ENCODE measurements around the gene SNRNP48. TPM values are rescaled to one million over a fixed set of nuclear protein-coding genes. Genes with fewer than 3 reads are reported as not detected.
A peak's percentile ranks its signal among the peaks of the same experiment; 100 is the strongest.

SNRNP48 gene
- total and polyA plus RNA-seq, 5 donors from 2014 or later: 6.8 to 10.9 (median 10.5) TPM

- no peak overlapping the region for H3K4me3 Mint-ChIP-seq
- H3K9me3 Mint-ChIP-seq: peaks cover 0 to 1% (median 0%) of the 10 kb centered on the region in 7 donors
- no peaks in the 10 kb centered on the region for H3K9me3 ChIP-seq (ENCODE audit: control insufficient read depth in 2 of 2, low read length in 2 of 2)
- no peak overlapping the region for H3K27ac Mint-ChIP-seq
- H3K27ac ChIP-seq (ENCODE audit: insufficient read depth, low read length, poor library complexity, severe bottlenecking): no peak overlapping the region
- no peaks in the 10 kb centered on the region for H3K4me1 Mint-ChIP-seq
- DNase-seq: no peak
- H3K27me3 Mint-ChIP-seq: peaks cover 9% of the 10 kb centered on the region
- peaks cover 4% of the 10 kb centered on the region for H3K27me3 ChIP-seq (ENCODE audit: control insufficient read depth, insufficient read depth, low read length)
- no peaks in the 10 kb centered on the region for H3K36me3 ChIP-seq (ENCODE audit: control insufficient read depth, insufficient read depth, low read length)
- ATAC-seq (ENCODE audit: low read depth in 2 of 2): no peak
- H3K36me3 Mint-ChIP-seq: no peaks in the 10 kb centered on the region
- no peak overlapping the region for H3K4me3 ChIP-seq (ENCODE audit: low read depth, low read length)
- no peaks in the 10 kb centered on the region for H3K4me1 ChIP-seq (ENCODE audit: control insufficient read depth, insufficient read depth, low read length, poor library complexity, severe bottlenecking)
Measured at GRCh38 chr6:7640016-7640415, 50.0 kb downstream of the SNRNP48 start.

DNA sequence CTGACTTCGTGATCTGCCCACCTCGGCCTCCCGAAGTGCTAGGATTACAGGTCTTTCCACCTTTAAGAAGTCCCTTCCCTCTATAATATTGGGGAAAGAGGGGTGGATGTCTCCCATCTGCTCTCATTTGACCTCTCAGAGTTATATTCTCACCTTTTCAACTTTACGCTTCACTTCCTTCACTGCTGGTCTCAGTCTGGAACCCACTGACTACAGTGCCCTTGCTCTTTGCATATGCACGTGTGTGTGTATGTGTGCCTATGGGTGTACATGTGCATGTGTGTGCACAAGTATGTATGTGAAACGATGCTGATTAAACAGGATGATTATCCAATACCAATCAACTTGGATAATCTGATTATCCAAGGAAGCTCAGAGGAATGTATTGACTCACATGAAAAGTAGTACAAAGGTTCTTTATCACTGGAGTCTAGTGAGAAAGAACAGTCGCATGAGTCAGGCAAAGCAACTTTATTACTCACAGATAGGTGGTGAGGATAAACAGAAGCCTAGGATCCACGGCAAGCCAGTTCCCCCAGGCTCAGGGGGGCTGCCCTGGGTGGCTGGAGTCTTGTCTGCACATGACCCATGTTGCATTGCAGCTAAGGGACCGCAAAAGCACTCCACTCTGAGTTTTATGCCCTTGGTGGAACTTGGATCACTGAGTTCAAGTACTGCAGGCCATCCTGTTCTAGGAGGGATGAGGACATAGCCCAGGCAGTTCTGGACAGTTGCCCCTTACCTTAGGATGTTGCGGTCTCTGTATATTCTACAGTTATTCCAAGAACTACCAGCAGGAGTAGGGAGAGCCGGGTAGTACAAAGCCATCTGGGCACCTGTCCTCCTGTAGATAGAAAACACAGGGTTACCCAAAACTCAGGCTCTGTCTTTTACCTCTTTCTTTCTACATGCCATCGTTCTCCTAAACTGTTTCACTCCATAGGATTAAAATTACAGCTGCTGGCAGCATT, 50.9 kb downstream of the SNRNP48 start:
- Mint-ChIP-seq H3K27ac (no peak overlapping the region), H3K27me3 (peaks cover 9% of the 10 kb centered on the region), H3K4me3 (no peak overlapping the region), H3K9me3 (peaks cover 0 to 2% (median 0%) of the 10 kb centered on the region in 7 donors), H3K4me1 (no peaks in the 10 kb centered on the region), H3K36me3 (no peaks in the 10 kb centered on the region)
- ATAC-seq (ENCODE audit: low read depth in 2 of 2): no peak
- Histone ChIP-seq H3K4me1 (ENCODE audit: control insufficient read depth, insufficient read depth, low read length, poor library complexity, severe bottlenecking) (no peaks in the 10 kb centered on the region), H3K9me3 (ENCODE audit: control insufficient read depth in 2 of 2, low read length in 2 of 2) (no peaks in the 10 kb centered on the region), H3K36me3 (ENCODE audit: control insufficient read depth, insufficient read depth, low read length) (no peaks in the 10 kb centered on the region), H3K27me3 (ENCODE audit: control insufficient read depth, insufficient read depth, low read length) (peaks cover 4% of the 10 kb centered on the region), H3K4me3 (ENCODE audit: low read depth, low read length) (no peak overlapping the region), H3K27ac (ENCODE audit: insufficient read depth, low read length, poor library complexity, severe bottlenecking) (no peak overlapping the region)
- no peak for DNase-seq

- Mint-ChIP-seq H3K9me3 (peaks cover 0 to 2% (median 0%) of the 10 kb centered on the region in 7 donors), H3K27me3 (peaks cover 9% of the 10 kb centered on the region), H3K27ac (no peak overlapping the region), H3K4me1 (peaks cover 0 to 6% (median 2%) of the 10 kb centered on the region in 4 donors), H3K36me3 (no peaks in the 10 kb centered on the region), H3K4me3 (no peak overlapping the region)
- Histone ChIP-seq H3K4me3 (ENCODE audit: low read depth, low read length) (no peak overlapping the region), H3K9me3 (ENCODE audit: control insufficient read depth in 2 of 2, low read length in 2 of 2) (no peaks in the 10 kb centered on the region), H3K27me3 (ENCODE audit: control insufficient read depth, insufficient read depth, low read length) (peaks cover 5% of the 10 kb centered on the region), H3K4me1 (ENCODE audit: control insufficient read depth, insufficient read depth, low read length, poor library complexity, severe bottlenecking) (no peaks in the 10 kb centered on the region), H3K36me3 (ENCODE audit: control insufficient read depth, insufficient read depth, low read length) (no peaks in the 10 kb centered on the region), H3K27ac (ENCODE audit: insufficient read depth, low read length, poor library complexity, severe bottlenecking) (no peak overlapping the region)
- DNase-seq (no peak), ATAC-seq (ENCODE audit: low read depth in 2 of 2) (no peak)
Measured at GRCh38 chr6:7642791-7643190, 52.8 kb downstream of the SNRNP48 start.

GRCh38 chr6:7644417-7644816, 54.4 kb downstream of the SNRNP48 start:
- ATAC-seq (ENCODE audit: low read depth in 2 of 2) (no peak), DNase-seq (no peak)
- Mint-ChIP-seq H3K27ac (peak overlapping the region in 1 of 3 donors; percentile 68), H3K4me1 (peaks cover 0 to 11% (median 4%) of the 10 kb centered on the region in 4 donors), H3K27me3 (peaks cover 5% of the 10 kb centered on the region), H3K36me3 (no peaks in the 10 kb centered on the region), H3K4me3 (no peak overlapping the region), H3K9me3 (peaks cover 0 to 2% (median 0%) of the 10 kb centered on the region in 7 donors)
- Histone ChIP-seq H3K4me3 (ENCODE audit: low read depth, low read length) (no peak overlapping the region), H3K27me3 (ENCODE audit: control insufficient read depth, insufficient read depth, low read length) (peaks cover 5% of the 10 kb centered on the region), H3K36me3 (ENCODE audit: control insufficient read depth, insufficient read depth, low read length) (no peaks in the 10 kb centered on the region), H3K4me1 (ENCODE audit: control insufficient read depth, insufficient read depth, low read length, poor library complexity, severe bottlenecking) (no peaks in the 10 kb centered on the region), H3K9me3 (ENCODE audit: control insufficient read depth in 2 of 2, low read length in 2 of 2) (no peaks in the 10 kb centered on the region), H3K27ac (ENCODE audit: insufficient read depth, low read length, poor library complexity, severe bottlenecking) (no peak overlapping the region)

- no peak overlapping the region for H3K27ac Mint-ChIP-seq
Measured at GRCh38 chr6:7646394-7646793, 56.4 kb downstream of the SNRNP48 start.

DNA sequence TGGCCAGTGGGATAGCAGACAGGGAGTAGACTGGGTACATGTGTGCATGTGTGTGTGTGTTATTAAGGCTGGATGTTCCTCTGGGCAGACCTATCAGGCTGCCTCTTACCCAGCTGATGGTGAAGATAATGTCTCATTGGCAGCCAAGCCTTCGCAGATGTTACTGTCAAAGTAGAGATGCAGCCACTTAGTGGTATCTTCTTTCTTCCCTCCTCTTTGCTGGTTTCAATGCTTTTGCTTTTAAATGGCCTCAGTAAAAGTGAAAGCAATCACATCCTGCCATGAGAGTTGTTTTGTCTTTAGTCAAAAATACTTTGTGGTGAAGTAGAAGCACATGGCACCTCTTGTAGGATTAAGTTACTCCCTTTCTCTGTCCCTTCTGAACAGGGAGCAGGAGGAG, 57.5 kb downstream of the SNRNP48 start:
- ATAC-seq (ENCODE audit: low read depth in 2 of 2): no peak
- Mint-ChIP-seq H3K27ac (no peak overlapping the region), H3K36me3 (no peaks in the 10 kb centered on the region), H3K4me1 (peaks cover 0 to 11% (median 4%) of the 10 kb centered on the region in 4 donors), H3K27me3 (peaks cover 5% of the 10 kb centered on the region), H3K4me3 (no peak overlapping the region), H3K9me3 (peaks cover 0 to 1% (median 0%) of the 10 kb centered on the region in 7 donors)
- Histone ChIP-seq H3K4me3 (ENCODE audit: low read depth, low read length) (no peak overlapping the region), H3K36me3 (ENCODE audit: control insufficient read depth, insufficient read depth, low read length) (no peaks in the 10 kb centered on the region), H3K27ac (ENCODE audit: insufficient read depth, low read length, poor library complexity, severe bottlenecking) (no peak overlapping the region), H3K27me3 (ENCODE audit: control insufficient read depth, insufficient read depth, low read length) (peaks cover 5% of the 10 kb centered on the region), H3K9me3 (ENCODE audit: control insufficient read depth in 2 of 2, low read length in 2 of 2) (no peaks in the 10 kb centered on the region), H3K4me1 (ENCODE audit: control insufficient read depth, insufficient read depth, low read length, poor library complexity, severe bottlenecking) (no peaks in the 10 kb centered on the region)
- DNase-seq: peak in 1 of 3 donors; percentile 68

More at GRCh38 chr6:7646394-7646793, 56.4 kb downstream of the SNRNP48 start:
- H3K4me1 ChIP-seq (ENCODE audit: control insufficient read depth, insufficient read depth, low read length, poor library complexity, severe bottlenecking): no peaks in the 10 kb centered on the region
- Mint-ChIP-seq H3K9me3 (peaks cover 0 to 1% (median 0%) of the 10 kb centered on the region in 7 donors), H3K36me3 (no peaks in the 10 kb centered on the region), H3K27me3 (peaks cover 5% of the 10 kb centered on the region), H3K4me3 (no peak overlapping the region), H3K4me1 (peaks cover 0 to 11% (median 4%) of the 10 kb centered on the region in 4 donors)
- peaks cover 5% of the 10 kb centered on the region for H3K27me3 ChIP-seq (ENCODE audit: control insufficient read depth, insufficient read depth, low read length)
- H3K9me3 ChIP-seq (ENCODE audit: control insufficient read depth in 2 of 2, low read length in 2 of 2): no peaks in the 10 kb centered on the region
- DNase-seq (no peak), ATAC-seq (ENCODE audit: low read depth in 2 of 2) (no peak)
- H3K27ac ChIP-seq (ENCODE audit: insufficient read depth, low read length, poor library complexity, severe bottlenecking): no peak overlapping the region
- H3K4me3 ChIP-seq (ENCODE audit: low read depth, low read length): no peak overlapping the region
- H3K36me3 ChIP-seq (ENCODE audit: control insufficient read depth, insufficient read depth, low read length): no peaks in the 10 kb centered on the region

- no peak for ATAC-seq (ENCODE audit: low read depth in 2 of 2)
- Histone ChIP-seq H3K4me3 (ENCODE audit: low read depth, low read length) (no peak overlapping the region), H3K36me3 (ENCODE audit: control insufficient read depth, insufficient read depth, low read length) (no peaks in the 10 kb centered on the region), H3K27me3 (ENCODE audit: control insufficient read depth, insufficient read depth, low read length) (peaks cover 5% of the 10 kb centered on the region), H3K27ac (ENCODE audit: insufficient read depth, low read length, poor library complexity, severe bottlenecking) (no peak overlapping the region), H3K4me1 (ENCODE audit: control insufficient read depth, insufficient read depth, low read length, poor library complexity, severe bottlenecking) (no peaks in the 10 kb centered on the region), H3K9me3 (ENCODE audit: control insufficient read depth in 2 of 2, low read length in 2 of 2) (no peaks in the 10 kb centered on the region)
- H3K36me3 Mint-ChIP-seq: no peaks in the 10 kb centered on the region
- no peak overlapping the region for H3K4me3 Mint-ChIP-seq
- H3K4me1 Mint-ChIP-seq: peaks cover 0 to 11% (median 4%) of the 10 kb centered on the region in 4 donors
- DNase-seq: no peak
- H3K9me3 Mint-ChIP-seq: peaks cover 0 to 2% (median 0%) of the 10 kb centered on the region in 7 donors
- H3K27me3 Mint-ChIP-seq: no peaks in the 10 kb centered on the region
- no peak overlapping the region for H3K27ac Mint-ChIP-seq
Measured at GRCh38 chr6:7649037-7649810, 59.2 kb downstream of the SNRNP48 start.

Data from CD4-positive, CD25-positive, alpha-beta regulatory T cell (primary cell).